Epithelial cell of proximal tubule (primary cell): ENCODE data around the gene CRTC1. TPM values are rescaled to one million over a fixed set of nuclear protein-coding genes. Genes with fewer than 3 reads are reported as not detected.

Experiments used
- DNase-seq: peaks from one replicate; pipeline ENCODE4 v3.0.0-alpha.2; 2011; ENCODE audit warnings: low read depth
- H3K4me3 ChIP-seq: 2 replicates; pipeline ENCODE4 v1.5.1; 2011; ENCODE audit warnings: low read depth, mild to moderate bottlenecking, low read length
- total RNA-seq: library from RNA; depleted of rRNA; stranded (reverse); fragments of >200 nt; gene quantifications from 2 replicates; pipeline ENCODE4 v1.2.3, GENCODE V29; 2015
- TF ChIP-seq, protein P1 (sequence below): conservative IDR thresholded peaks from 2 replicates; pipeline ENCODE4 v1.5.1; 2012; ENCODE audit warnings: low read depth, mild to moderate bottlenecking, low read length

CRTC1 gene
- total RNA-seq, 1 donor from 2014 or later: 3.0 TPM

DNA sequence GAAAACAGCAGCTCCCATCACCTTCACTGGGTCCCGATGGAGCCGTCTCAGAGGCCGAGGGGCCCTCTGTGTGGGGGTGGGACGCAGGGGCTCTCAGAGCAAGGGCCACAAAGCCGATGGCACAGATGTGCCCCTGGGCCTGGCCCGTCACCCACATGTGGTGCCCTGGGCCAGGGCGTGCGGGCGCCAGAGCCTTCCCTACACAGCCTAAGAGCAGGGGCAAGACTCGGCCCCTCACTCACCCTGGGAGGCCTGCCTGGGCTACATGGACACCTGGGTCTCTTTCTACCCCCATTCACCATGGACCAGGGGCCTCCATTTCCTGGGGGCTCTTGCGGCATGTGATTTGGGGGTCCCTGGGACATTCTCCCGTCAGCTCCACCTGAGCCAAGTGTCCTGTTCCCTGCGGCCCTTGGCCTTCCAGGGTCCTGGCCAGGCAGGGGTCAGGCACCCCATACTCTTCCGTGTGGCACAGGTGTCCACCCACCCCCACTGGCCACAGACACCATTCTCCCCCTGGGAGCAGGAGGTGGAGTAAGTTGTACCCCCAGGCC lies 97.6 kb downstream of the CRTC1 start:
- no peak for DNase-seq
- H3K4me3 ChIP-seq: no peak overlapping the region
- TF ChIP-seq, protein P1, sequence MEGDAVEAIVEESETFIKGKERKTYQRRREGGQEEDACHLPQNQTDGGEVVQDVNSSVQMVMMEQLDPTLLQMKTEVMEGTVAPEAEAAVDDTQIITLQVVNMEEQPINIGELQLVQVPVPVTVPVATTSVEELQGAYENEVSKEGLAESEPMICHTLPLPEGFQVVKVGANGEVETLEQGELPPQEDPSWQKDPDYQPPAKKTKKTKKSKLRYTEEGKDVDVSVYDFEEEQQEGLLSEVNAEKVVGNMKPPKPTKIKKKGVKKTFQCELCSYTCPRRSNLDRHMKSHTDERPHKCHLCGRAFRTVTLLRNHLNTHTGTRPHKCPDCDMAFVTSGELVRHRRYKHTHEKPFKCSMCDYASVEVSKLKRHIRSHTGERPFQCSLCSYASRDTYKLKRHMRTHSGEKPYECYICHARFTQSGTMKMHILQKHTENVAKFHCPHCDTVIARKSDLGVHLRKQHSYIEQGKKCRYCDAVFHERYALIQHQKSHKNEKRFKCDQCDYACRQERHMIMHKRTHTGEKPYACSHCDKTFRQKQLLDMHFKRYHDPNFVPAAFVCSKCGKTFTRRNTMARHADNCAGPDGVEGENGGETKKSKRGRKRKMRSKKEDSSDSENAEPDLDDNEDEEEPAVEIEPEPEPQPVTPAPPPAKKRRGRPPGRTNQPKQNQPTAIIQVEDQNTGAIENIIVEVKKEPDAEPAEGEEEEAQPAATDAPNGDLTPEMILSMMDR: no peak

DNA sequence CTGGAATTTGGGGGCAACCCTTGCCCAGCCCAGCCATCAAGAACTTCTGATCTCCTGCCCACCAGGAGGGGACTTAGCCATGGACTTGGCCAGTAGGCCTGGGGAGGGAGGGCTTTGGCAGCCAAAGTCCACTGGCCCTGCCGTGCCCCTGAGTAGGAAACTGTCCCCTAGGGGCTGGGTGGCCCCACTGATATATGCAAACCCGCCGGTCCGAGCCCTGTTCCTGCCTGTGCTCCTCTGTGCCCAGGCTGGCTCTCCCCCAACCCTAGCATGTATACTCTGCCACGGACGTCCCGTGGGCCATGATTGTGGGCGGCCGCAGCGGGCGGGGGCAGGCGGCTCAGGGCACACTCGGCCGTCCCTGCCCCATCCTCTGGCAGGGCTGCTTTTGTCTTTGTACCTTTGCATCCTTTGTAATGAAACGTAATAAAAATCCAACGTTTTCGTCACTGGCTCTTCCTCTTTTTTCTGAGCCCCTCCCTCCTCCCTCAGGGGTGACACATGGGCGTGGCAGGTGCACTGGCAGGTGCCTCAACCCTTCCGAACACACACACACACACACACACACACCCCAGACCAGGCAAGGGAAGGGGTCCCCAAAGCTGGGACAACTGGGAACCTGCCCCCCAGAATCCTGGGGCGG lies 98.5 kb downstream of the CRTC1 start:
- H3K4me3 ChIP-seq: no peak overlapping the region
- DNase-seq: no peak
- TF ChIP-seq, protein P1: no peak

DNA sequence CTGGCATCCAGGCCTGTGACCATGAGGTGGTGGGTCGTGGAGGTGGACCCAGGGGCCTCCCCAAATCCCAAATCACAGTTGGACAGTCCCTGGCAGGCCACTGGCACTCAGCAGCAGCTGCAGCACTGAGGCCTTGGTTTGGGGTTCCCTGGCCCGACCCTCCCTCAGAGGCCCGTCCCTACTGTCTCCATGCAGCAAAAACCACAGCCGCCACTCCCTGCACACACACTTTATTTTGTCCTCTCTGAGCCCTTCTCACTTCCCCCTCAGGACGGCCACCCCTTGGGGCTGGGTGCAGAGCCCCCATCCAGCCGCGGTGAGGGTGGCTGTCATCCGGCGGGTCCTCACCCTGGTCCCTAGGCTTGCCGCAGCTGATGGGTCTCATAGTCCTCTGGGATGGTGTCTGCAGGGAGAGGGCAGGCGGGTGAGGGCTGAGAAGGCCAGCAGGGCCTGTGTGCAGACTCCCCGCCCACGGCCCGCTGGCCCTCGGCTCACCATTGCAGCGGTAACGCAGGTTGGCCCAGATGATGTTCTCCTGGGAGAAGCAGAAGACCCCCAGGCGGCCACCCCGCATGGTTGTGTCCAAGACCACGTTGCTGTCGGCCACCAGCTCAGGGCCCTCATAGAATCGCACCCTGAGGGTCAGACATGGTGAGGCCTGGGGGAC lies 99.2 kb downstream of the CRTC1 start:
- TF ChIP-seq, protein P1: no peak
- DNase-seq: no peak

DNA sequence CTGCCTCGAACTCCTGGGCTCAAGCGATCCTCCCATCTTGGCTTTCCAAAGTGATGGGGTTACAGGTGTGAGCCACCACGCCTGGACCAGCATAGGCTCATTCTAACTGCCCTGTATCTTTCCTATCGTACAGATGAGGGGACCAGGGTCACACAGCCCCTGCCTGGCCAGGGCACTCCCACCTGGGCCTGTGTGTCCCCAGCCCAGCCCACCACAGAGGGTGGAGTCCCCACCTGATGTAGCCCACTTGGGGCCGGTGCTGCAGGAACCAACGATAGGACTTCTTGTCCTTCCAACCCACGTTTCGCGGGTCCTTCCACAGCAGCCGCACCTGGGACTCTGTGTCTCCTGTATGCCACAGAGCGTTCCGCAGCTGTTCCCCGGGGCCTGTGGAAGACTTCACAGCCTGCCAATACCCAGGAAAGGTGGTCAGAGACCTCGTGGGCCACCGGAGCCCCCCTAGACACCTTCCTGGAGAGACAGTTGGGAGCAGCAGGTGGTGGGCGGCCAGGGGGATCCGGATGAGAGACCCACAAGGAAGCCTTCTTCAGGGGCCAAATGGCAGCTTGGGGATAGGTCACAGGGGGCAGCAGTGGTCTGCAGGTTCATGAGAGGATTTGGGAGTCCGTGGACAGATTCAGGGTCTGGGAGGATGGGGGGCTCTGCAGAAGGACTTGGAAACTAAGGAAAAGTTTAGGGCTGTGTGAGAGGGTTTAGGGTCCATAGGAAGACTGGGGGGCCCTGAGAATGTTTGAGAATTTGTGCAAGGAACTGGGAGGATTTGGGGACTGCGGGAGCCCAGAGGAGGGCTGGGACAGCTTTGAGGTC lies 100.7 kb downstream of the CRTC1 start:
- TF ChIP-seq, protein P1: no peak
- DNase-seq: no peak
- H3K4me3 ChIP-seq: no peak overlapping the region

More for the DNA sequence above, 99.2 kb downstream of the CRTC1 start:
- H3K4me3 ChIP-seq: no peak overlapping the region

DNA sequence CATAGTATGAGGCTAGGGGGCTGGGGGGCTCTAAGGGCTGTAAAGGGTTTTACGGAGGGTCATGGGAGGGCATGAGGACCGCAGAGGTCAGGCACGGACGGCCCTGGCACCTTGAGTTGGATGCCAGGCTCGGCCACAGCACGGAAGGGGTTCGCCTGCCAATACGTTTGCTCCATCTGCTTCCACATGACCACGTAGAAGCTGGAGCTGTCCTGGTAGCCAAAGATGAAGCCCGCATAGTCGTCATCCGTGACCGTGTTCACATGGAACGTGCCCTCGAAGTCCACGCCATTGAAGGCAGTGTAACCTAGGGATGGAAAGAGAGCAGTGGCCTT lies 101.3 kb downstream of the CRTC1 start:
- no peak overlapping the region for H3K4me3 ChIP-seq
- TF ChIP-seq, protein P1: no peak
- DNase-seq: no peak

DNA sequence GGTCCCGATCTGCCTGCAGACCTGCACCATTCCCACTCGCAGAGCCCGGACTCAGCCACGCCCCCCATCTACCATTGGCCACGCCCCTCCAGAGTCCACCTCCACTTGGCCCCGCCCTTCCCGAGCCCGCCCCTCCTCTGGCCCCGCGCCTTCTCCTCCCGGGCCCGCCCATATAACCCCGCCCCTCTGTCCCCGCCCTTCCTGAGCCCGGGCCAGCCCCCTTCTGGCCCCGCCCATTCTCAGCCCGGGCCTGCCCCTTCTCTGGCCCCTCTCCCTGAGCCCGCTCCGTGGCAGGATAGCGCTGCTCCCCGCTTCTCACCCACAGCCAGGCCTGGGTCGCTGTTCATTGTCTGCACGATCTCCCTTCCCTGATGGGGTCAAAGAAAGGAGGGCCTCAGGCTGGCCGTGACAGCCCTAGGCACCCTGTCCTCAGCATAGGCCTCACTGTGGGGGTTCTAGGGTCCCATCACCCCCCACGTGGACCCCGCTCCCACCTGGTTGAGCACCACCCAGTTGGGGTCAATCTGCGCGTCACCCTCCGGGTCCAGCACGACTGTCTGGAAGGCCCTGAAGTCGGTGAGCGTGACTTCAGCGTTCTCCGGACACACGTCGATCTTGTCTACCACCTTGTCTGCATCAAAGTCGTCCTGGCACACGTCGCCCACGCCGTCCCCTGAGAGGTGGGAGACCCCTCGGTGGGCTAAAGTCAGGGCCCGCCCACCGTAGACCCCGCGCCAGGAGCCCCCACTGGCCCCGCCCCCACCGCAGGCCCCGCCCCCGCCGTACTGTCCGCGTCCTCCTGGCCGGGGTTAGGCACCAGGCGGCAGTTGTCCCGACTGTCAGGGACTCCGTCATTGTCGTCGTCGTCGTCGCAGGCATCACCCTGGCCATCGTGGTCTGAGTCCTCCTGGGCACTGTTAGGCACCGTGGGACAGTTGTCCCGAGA lies 102.0 kb downstream of the CRTC1 start:
- TF ChIP-seq, protein P1: no peak
- H3K4me3 ChIP-seq: no peak overlapping the region
- DNase-seq: no peak
